NCI-H2171 (cell line): ENCODE results near the gene RAP1GAP2.
"Not testable (repeated sequence)": the region's sequence is repeated elsewhere in the genome, so short reads cannot be mapped to it uniquely, and the experiment has no call there.

Experiments
- DNase-seq: peaks from one replicate; lab custom pipeline; 2025; lab: John Stamatoyannopoulos, UW

Gene RAP1GAP2

GRCh38 chr17:3048727-3049471 lies 252.7 kb downstream of the RAP1GAP2 start:
- DNase-seq = peak; percentile 96

GRCh38 chr17:3049705-3050295 lies 253.6 kb downstream of the RAP1GAP2 start:
- DNase-seq = no peak

GRCh38 chr17:3054868-3055267 lies 258.6 kb downstream of the RAP1GAP2 start:
- DNase-seq = not testable (repeated sequence)

GRCh38 chr17:3062824-3063377 lies 266.7 kb downstream of the RAP1GAP2 start:
- DNase-seq = not testable (repeated sequence)

DNA sequence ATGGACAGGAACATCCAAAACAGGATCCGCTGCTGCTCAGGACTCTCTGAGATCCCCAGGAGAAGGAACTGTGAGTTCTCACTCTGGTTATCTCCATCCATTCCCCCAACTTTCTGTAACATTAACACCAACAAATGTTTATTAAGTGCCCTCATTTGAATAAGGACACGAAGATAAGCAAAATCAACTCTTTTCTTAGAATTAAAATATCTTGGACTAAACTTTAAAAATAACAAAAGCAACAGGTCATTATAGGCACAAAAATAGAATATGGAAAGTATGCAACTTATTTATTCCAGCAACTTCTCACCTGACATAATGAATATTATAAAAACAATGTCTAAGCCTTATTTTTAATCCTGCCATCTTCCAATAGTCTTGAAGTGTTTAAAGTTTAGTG lies 267.3 kb downstream of the RAP1GAP2 start, which contains the start of gene OR1D5:
OR1D5 (minus strand) TSS at position 101 of the 400 bp plus-strand sequence; CDS start at position 101, 0 bp downstream.
- DNase-seq = not testable (repeated sequence)

- not testable (repeated sequence) for DNase-seq
Observed at GRCh38 chr17:3065192-3065591, 269.0 kb downstream of the RAP1GAP2 start.

DNA sequence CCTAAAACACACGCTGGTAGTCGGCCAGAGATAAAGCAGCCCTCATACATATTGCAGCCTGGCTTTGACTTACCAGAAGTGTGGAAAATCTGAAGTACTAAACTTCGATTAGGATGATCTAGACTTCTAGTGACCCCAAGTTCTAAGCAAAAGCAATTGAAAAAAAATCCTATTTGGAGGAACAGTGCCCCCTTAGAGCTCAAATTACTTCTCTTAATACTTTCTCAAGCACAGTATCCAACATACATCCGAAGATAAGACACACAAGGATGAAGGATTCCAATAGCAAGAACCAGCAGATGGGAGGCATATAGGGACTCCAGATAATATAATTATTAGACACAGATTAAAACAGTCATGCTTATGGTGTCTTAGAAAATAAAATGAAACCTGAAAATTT lies 277.6 kb downstream of the RAP1GAP2 start:
- DNase-seq = not testable (repeated sequence)
